SK-N-SH (cell line): ENCODE data around the gene CLEC9A. TPM values are rescaled to one million over a fixed set of nuclear protein-coding genes. Genes with fewer than 3 reads are reported as not detected.
"Not testable (repeated sequence)": the region's sequence is repeated elsewhere in the genome, so short reads cannot be mapped to it uniquely, and the experiment has no call there.

Experiments used
- CTCF ChIA-PET: fragments of 300-600, 350-600 bp; formaldehyde crosslinking; extraction: SDS; loops from one replicate; lab custom pipeline; 2021; lab: Yijun Ruan, JAX
- POLR2A ChIA-PET: fragments of 350-600 bp; sonication (Branson Sonifier 250); formaldehyde crosslinking; extraction: SDS; loops from one replicate; lab custom pipeline; 2020; ENCODE audit warnings: antibody characterized with exemption, inconsistent platforms; lab: Yijun Ruan, JAX
- DNase-seq: peaks from one replicate; pipeline ENCODE4 v3.0.0; 2012
- H2AFZ ChIP-seq: fragments of 200-600 bp; sonication (generic); 2 replicates; pipeline ENCODE4 v1.8.1; 2016; ENCODE audit warnings: antibody characterized with exemption, mild to moderate bottlenecking, low read depth
- H3F3A ChIP-seq: fragments of 200-600 bp; sonication (generic); replicated peaks from 2 replicates; pipeline ENCODE3; 2016; ENCODE audit warnings: antibody characterized with exemption, mild to moderate bottlenecking; ENCODE audit not compliant: insufficient read depth
- H3K27ac ChIP-seq, 2 experiments: fragments of 200-500 bp in 1 of 2; fragments of 200-600 bp in 1 of 2; sonication (Bioruptor generic) in 1 of 2; sonication (generic), shearing (Covaris generic) in 1 of 2; 2 replicates each; pipeline versions ENCODE4 v1.5.1 to v1.6.1; 2014 to 2016; ENCODE audit warnings: low read depth in 2 of 2, inconsistent platforms in 1 of 2, low read length in 1 of 2, mild to moderate bottlenecking in 1 of 2, mixed read lengths in 1 of 2
- H3K27me3 ChIP-seq: fragments of 200-600 bp; sonication (generic), shearing (Covaris generic); 2 replicates; pipeline ENCODE4 v1.6.1; 2016; ENCODE audit warnings: mixed run types; ENCODE audit not compliant: insufficient read depth
- H3K36me3 ChIP-seq, 2 experiments: fragments of 200-500 bp in 1 of 2; fragments of 200-600 bp in 1 of 2; sonication (Bioruptor generic) in 1 of 2; sonication (generic) in 1 of 2; replicated peaks in 1 of 2; 2 replicates each; pipeline versions ENCODE3 to v1.5.1; 2014 to 2016; ENCODE audit warnings: low read length in 1 of 2, mild to moderate bottlenecking in 1 of 2; ENCODE audit not compliant: insufficient read depth in 2 of 2, control insufficient read depth in 1 of 2
- H3K4me1 ChIP-seq, 2 experiments: fragments of 200-500 bp in 1 of 2; fragments of 200-600 bp in 1 of 2; sonication (Bioruptor generic) in 1 of 2; sonication (generic), shearing (Covaris generic) in 1 of 2; 2 replicates each; pipeline versions ENCODE4 v1.5.1 to v1.6.1; 2014 to 2016; ENCODE audit warnings: low read depth in 1 of 2, low read length in 1 of 2, mixed run types in 1 of 2; ENCODE audit not compliant: insufficient read depth in 2 of 2, control insufficient read depth in 1 of 2
- H3K4me2 ChIP-seq: fragments of 200-600 bp; sonication (generic), shearing (Covaris generic); 2 replicates; pipeline ENCODE4 v1.6.1; 2017; ENCODE audit warnings: mixed run types
- H3K4me3 ChIP-seq, 2 experiments: fragments of 200-500 bp in 1 of 2; fragments of 200-600 bp in 1 of 2; sonication (Bioruptor generic) in 1 of 2; sonication (generic), shearing (Covaris generic) in 1 of 2; 2 replicates each; pipeline versions ENCODE4 v1.5.1 to v1.8.1; 2014 to 2016; ENCODE audit warnings: low read depth in 2 of 2, inconsistent platforms in 1 of 2, low read length in 1 of 2, mild to moderate bottlenecking in 1 of 2, mixed read lengths in 1 of 2, moderate library complexity in 1 of 2
- H3K79me2 ChIP-seq: fragments of 200-600 bp; sonication (generic); 2 replicates; pipeline ENCODE4 v1.8.1; 2017; ENCODE audit warnings: mild to moderate bottlenecking; ENCODE audit not compliant: insufficient read depth
- H3K9ac ChIP-seq: fragments of 200-600 bp; sonication (generic); 2 replicates; pipeline ENCODE4 v1.6.1; 2017; ENCODE audit warnings: mixed run types
- H3K9me2 ChIP-seq: fragments of 200-600 bp; sonication (generic); 2 replicates; pipeline ENCODE4 v1.6.1; 2017; ENCODE audit warnings: mixed run types
- H3K9me3 ChIP-seq: fragments of 200-600 bp; sonication (generic); 2 replicates; pipeline ENCODE4 v1.6.1; 2017; ENCODE audit warnings: mixed run types, mild to moderate bottlenecking, moderate library complexity
- H4K20me1 ChIP-seq: fragments of 200-600 bp; sonication (generic); 2 replicates; pipeline ENCODE4 v1.6.1; 2017; ENCODE audit warnings: mild to moderate bottlenecking, mixed run types; ENCODE audit not compliant: insufficient read depth
- ELF1 ChIP-seq: IDR thresholded peaks from 2 replicates; pipeline ENCODE4 v1.4.0; 2012
- EZH2phosphoT487 ChIP-seq: fragments of 200-600 bp; sonication (generic); IDR thresholded peaks from 2 replicates; pipeline ENCODE4 v1.6.1; 2017; ENCODE audit warnings: low read depth, mixed run types, mild to moderate bottlenecking, antibody characterized with exemption, moderate library complexity, borderline replicate concordance
- FOXM1 ChIP-seq: IDR thresholded peaks from 2 replicates; pipeline ENCODE4 v1.4.0; 2012; ENCODE audit warnings: low read depth, mild to moderate bottlenecking
- GABPA ChIP-seq: IDR thresholded peaks from 2 replicates; pipeline ENCODE4 v1.4.0; 2012; ENCODE audit warnings: low read depth, mild to moderate bottlenecking
- IRF3 ChIP-seq: fragments of 150-350 bp; IDR thresholded peaks from 2 replicates; pipeline ENCODE4 v1.6.1; 2016; ENCODE audit warnings: mild to moderate bottlenecking, low read depth, low read length
- JUND ChIP-seq: IDR thresholded peaks from 2 replicates; pipeline ENCODE4 v1.4.0; 2012
- MAX ChIP-seq: IDR thresholded peaks from 2 replicates; pipeline ENCODE4 v1.4.0; 2012; ENCODE audit warnings: low read depth
- NFIC ChIP-seq: IDR thresholded peaks from 2 replicates; pipeline ENCODE4 v1.4.0; 2012; ENCODE audit warnings: borderline replicate concordance
- PBX3 ChIP-seq: IDR thresholded peaks from 2 replicates; pipeline ENCODE4; 2012
- POLR2AphosphoS5 ChIP-seq: IDR thresholded peaks from 2 replicates; pipeline ENCODE4 v1.6.1; 2012; ENCODE audit warnings: low read depth, low read length
- RAD21 ChIP-seq: IDR thresholded peaks from 2 replicates; pipeline ENCODE4 v1.6.1; 2012; ENCODE audit warnings: mild to moderate bottlenecking, low read length
- RCOR1 ChIP-seq: fragments of 150-350 bp; IDR thresholded peaks from 2 replicates; pipeline ENCODE4 v1.6.1; 2017; ENCODE audit warnings: antibody characterized with exemption, low read length
- RFX5 ChIP-seq: IDR thresholded peaks from 2 replicates; pipeline ENCODE4 v1.6.1; 2012; ENCODE audit warnings: mild to moderate bottlenecking, improper control_type of control experiment, low read length
- SMC3 ChIP-seq: IDR thresholded peaks from 2 replicates; pipeline ENCODE4 v1.6.1; 2012; ENCODE audit warnings: low read depth, low read length, improper control_type of control experiment
- TAF1 ChIP-seq: IDR thresholded peaks from 2 replicates; pipeline ENCODE4 v1.6.1; 2012; ENCODE audit warnings: low read depth, mild to moderate bottlenecking, low read length, moderate library complexity, borderline replicate concordance
- TCF12 ChIP-seq: IDR thresholded peaks from 2 replicates; pipeline ENCODE4 v1.4.0; 2012
- ZBTB33 ChIP-seq: IDR thresholded peaks from 2 replicates; pipeline ENCODE4 v1.4.0; 2012; ENCODE audit warnings: low read depth, borderline replicate concordance
- WGBS: methylation state at CpG from one replicate; pipeline ENCODE4 v1.1.6; 2017; ENCODE audit warnings: low lambda C conversion rate; 5-methylcytosine and 5-hydroxymethylcytosine counted together
- polyA plus RNA-seq, 3 experiments: library from polyadenylated mRNA; depleted of rRNA; stranded (reverse); fragments of >200 nt; gene quantifications; 2 replicates each; pipeline ENCODE4 v1.2.3, GENCODE V29; 2012

The CLEC9A gene
- polyA plus RNA-seq, 1 of the 3 experiments (the other 2 are of a cell fraction) = not detected

- Histone ChIP-seq H3K9me3 (no peaks in the 10 kb centered on the region), H3K4me1 (no peaks in the 10 kb centered on the region), H3K9me2 (no peaks in the 10 kb centered on the region), H3K36me3 (no peaks in the 10 kb centered on the region), H2AFZ (no peak overlapping the region), H3K27ac (no peak overlapping the region), H3K4me2 (no peak overlapping the region), H3K79me2 (no peaks in the 10 kb centered on the region), H3K9ac (no peak overlapping the region), H4K20me1 (no peaks in the 10 kb centered on the region), H3K27me3 (no peaks in the 10 kb centered on the region), H3F3A (no peaks in the 10 kb centered on the region), H3K4me3 (no peak overlapping the region)
- ChIA-PET POLR2A (no interaction called here), CTCF (no interaction called here)
- 8% methylated on average over 3 of the region's 3 CpGs for WGBS
- TF ChIP-seq EZH2phosphoT487 (no peak), TAF1 (no peak), RAD21 (no peak), NFIC (no peak), RCOR1 (no peak), GABPA (no peak), TCF12 (no peak), SMC3 (no peak), FOXM1 (no peak), ELF1 (no peak), PBX3 (no peak), POLR2AphosphoS5 (no peak), MAX (no peak), ZBTB33 (no peak), RFX5 (no peak), IRF3 (no peak), JUND (no peak)
- DNase-seq = no peak
Measured at GRCh38 chr12:10025236-10025635, 5.2 kb upstream of the CLEC9A start.

- POLR2A ChIA-PET, H3K27me3 ChIP-seq: not testable (repeated sequence)
Measured at GRCh38 chr12:10026666-10027065, 3.8 kb upstream of the CLEC9A start.

More at GRCh38 chr12:10026666-10027065, 3.8 kb upstream of the CLEC9A start:
- H4K20me1 ChIP-seq, H3K9me2 ChIP-seq, H3K79me2 ChIP-seq, H3K4me3 ChIP-seq, H3K4me1 ChIP-seq, H3K9me3 ChIP-seq, H3K4me2 ChIP-seq, H3K27ac ChIP-seq, H3K9ac ChIP-seq, H2AFZ ChIP-seq, H3K36me3 ChIP-seq, CTCF ChIA-PET, DNase-seq, H3F3A ChIP-seq: not testable (repeated sequence)
- WGBS = 16% methylated on average over 4 of the region's 4 CpGs
